ENCODE data around the gene PCCB. TPM values are rescaled to one million over a fixed set of nuclear protein-coding genes. Genes with fewer than 3 reads are reported as not detected.

PCCB gene
- total RNA-seq, 1 experiment from 2014 or later = 63.4 TPM

DNA sequence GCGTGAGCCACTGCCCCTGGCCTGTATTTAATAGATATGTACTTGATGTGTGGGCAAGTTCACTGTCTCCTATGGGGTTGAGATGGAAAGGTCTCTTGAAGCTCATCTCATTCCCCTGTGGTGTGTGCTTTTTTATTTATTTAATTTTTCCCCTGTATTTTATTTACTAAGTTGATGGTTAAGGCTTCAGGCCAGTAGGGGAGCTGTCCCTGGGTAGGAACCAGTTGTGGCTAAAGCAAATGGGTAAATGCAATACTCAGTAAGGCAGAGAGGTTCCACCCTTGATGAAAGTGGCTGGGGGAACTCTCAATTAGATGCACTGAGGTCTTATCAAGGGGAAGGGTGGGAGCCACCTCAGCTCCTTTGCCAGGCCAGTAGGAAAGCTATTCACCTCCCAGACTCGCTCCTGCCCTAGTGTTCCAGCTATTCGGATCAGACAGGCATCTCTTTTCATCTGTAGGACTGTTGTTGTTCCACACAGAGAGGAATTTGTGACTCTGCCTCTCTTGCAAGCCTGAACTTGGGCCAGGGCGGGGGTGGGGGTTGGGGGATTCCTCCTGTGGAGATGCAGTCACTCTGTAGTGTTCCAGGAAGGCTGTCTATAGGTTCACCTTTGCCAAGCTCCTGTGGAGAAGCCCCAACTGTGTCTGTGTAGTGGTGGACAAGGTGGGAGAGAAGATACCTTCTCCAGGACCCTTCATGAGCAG lies 26.1 kb downstream of the PCCB start:
- no peak overlapping the region for H3K4me3 ChIP-seq (ENCODE audit: low read depth in 2 of 2, low read length in 2 of 2)
- ChIA-PET POLR2A (no interaction called here), CTCF (interaction anchor here (0.6 kb wide), 1 partner anchor 564 kb away, joined by 6 read pairs; no protein-coding TSS in a partner anchor)
- TF ChIP-seq SIN3A (IDR thresholded peaks at IDR 0.05; ENCODE audit: borderline replicate concordance, insufficient read depth, low read depth, low read length) (no peak), TCF7L2 (IDR thresholded peaks at IDR 0.05; ENCODE audit: low read depth, low read length) (no peak), POLR2AphosphoS5 (IDR thresholded peaks at IDR 0.05; ENCODE audit: low read depth, low read length) (no peak)
- TF ChIP-seq, protein P1, sequence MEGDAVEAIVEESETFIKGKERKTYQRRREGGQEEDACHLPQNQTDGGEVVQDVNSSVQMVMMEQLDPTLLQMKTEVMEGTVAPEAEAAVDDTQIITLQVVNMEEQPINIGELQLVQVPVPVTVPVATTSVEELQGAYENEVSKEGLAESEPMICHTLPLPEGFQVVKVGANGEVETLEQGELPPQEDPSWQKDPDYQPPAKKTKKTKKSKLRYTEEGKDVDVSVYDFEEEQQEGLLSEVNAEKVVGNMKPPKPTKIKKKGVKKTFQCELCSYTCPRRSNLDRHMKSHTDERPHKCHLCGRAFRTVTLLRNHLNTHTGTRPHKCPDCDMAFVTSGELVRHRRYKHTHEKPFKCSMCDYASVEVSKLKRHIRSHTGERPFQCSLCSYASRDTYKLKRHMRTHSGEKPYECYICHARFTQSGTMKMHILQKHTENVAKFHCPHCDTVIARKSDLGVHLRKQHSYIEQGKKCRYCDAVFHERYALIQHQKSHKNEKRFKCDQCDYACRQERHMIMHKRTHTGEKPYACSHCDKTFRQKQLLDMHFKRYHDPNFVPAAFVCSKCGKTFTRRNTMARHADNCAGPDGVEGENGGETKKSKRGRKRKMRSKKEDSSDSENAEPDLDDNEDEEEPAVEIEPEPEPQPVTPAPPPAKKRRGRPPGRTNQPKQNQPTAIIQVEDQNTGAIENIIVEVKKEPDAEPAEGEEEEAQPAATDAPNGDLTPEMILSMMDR (IDR thresholded peaks at IDR 0.05) = no peak
- TF ChIP-seq, protein P2, sequence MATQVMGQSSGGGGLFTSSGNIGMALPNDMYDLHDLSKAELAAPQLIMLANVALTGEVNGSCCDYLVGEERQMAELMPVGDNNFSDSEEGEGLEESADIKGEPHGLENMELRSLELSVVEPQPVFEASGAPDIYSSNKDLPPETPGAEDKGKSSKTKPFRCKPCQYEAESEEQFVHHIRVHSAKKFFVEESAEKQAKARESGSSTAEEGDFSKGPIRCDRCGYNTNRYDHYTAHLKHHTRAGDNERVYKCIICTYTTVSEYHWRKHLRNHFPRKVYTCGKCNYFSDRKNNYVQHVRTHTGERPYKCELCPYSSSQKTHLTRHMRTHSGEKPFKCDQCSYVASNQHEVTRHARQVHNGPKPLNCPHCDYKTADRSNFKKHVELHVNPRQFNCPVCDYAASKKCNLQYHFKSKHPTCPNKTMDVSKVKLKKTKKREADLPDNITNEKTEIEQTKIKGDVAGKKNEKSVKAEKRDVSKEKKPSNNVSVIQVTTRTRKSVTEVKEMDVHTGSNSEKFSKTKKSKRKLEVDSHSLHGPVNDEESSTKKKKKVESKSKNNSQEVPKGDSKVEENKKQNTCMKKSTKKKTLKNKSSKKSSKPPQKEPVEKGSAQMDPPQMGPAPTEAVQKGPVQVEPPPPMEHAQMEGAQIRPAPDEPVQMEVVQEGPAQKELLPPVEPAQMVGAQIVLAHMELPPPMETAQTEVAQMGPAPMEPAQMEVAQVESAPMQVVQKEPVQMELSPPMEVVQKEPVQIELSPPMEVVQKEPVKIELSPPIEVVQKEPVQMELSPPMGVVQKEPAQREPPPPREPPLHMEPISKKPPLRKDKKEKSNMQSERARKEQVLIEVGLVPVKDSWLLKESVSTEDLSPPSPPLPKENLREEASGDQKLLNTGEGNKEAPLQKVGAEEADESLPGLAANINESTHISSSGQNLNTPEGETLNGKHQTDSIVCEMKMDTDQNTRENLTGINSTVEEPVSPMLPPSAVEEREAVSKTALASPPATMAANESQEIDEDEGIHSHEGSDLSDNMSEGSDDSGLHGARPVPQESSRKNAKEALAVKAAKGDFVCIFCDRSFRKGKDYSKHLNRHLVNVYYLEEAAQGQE (IDR thresholded peaks at IDR 0.05; ENCODE audit: insufficient read depth in 1 of 2, low read depth in 2 of 2, low read length in 1 of 2) = no peak
- H3K27me3 ChIP-seq (ENCODE audit: control insufficient read depth, insufficient read depth, low read length) = no peaks in the 10 kb centered on the region
- no peaks in the 10 kb centered on the region for H3K36me3 ChIP-seq (ENCODE audit: control insufficient read depth, insufficient read depth, low read length)
- in situ Hi-C loops (cut with HindIII; ENCODE audit: low pct_unique_long_range_greater_than_20kb, low sequenced_read_pairs) (no loop called here), intact Hi-C loops (cut with micrococcal nuclease; ENCODE audit: unreplicated experiment) (no loop called here)
- no peak for DNase-seq (ENCODE audit: low read depth, low spot score)
- no peak for ATAC-seq
- peaks cover 27% of the 10 kb centered on the region for H3K9me3 ChIP-seq (ENCODE audit: control insufficient read depth, insufficient read depth, low read depth, low read length)
- H3K27ac ChIP-seq (ENCODE audit: low read length) = no peak overlapping the region
- H3K4me1 ChIP-seq (ENCODE audit: control insufficient read depth, insufficient read depth, low read length) = no peaks in the 10 kb centered on the region
- no TSS peak for BruUV-seq (replicated peaks)

DNA sequence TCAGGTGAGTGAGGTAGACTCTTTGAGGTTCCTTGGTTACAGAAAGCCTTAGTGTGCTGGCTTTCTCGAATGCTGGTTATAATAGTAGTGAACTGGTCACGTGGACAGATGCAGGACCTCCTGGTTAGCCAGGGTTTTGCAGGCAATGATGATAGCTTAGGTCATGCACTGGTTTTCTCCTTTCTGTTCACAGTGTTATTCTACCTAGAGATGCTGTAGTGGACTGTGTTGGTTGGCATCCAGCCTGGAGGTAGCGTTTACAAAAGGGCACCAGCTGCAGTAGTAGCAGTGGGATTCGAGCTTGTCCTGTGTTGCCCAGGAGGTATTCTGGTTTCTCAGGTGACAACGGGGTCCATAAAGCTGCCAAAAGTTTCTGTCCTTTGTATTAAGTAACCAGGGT lies 27.0 kb downstream of the PCCB start:
- POLR2A ChIA-PET = no interaction called here
- no peaks in the 10 kb centered on the region for H3K36me3 ChIP-seq (ENCODE audit: control insufficient read depth, insufficient read depth, low read length)
- no peak overlapping the region for H3K4me3 ChIP-seq (ENCODE audit: low read depth in 2 of 2, low read length in 2 of 2)
- intact Hi-C loops (cut with micrococcal nuclease; ENCODE audit: unreplicated experiment) (no loop called here), in situ Hi-C loops (cut with HindIII; ENCODE audit: low pct_unique_long_range_greater_than_20kb, low sequenced_read_pairs) (no loop called here)
- H3K4me1 ChIP-seq (ENCODE audit: control insufficient read depth, insufficient read depth, low read length) = no peaks in the 10 kb centered on the region
- H3K9me3 ChIP-seq (ENCODE audit: control insufficient read depth, insufficient read depth, low read depth, low read length) = peaks cover 34% of the 10 kb centered on the region
- peak; percentile 30; the same call in 1 of the 2 replicates for ATAC-seq
- DNase-seq (ENCODE audit: low read depth, low spot score) = no peak
- H3K27ac ChIP-seq (ENCODE audit: low read length) = no peak overlapping the region
- no TSS peak for BruUV-seq (replicated peaks)
- TF ChIP-seq, protein P2 (IDR thresholded peaks at IDR 0.05; ENCODE audit: insufficient read depth in 1 of 2, low read depth in 2 of 2, low read length in 1 of 2) = no peak
- TF ChIP-seq TCF7L2 (IDR thresholded peaks at IDR 0.05; ENCODE audit: low read depth, low read length) = no peak
- no peak for TF ChIP-seq SIN3A (IDR thresholded peaks at IDR 0.05; ENCODE audit: borderline replicate concordance, insufficient read depth, low read depth, low read length)
- TF ChIP-seq, protein P1 (IDR thresholded peaks at IDR 0.05) = no peak
- no peak for TF ChIP-seq POLR2AphosphoS5 (IDR thresholded peaks at IDR 0.05; ENCODE audit: low read depth, low read length)
- no peaks in the 10 kb centered on the region for H3K27me3 ChIP-seq (ENCODE audit: control insufficient read depth, insufficient read depth, low read length)
- CTCF ChIA-PET = interaction anchor here (0.6 kb wide), 1 partner anchor 118 kb away, joined by 3 read pairs; no protein-coding TSS in a partner anchor
